HS-5 (cell line): ENCODE results near the gene ELP4.

Source experiments
- DNase-seq: peaks from one replicate; pipeline ENCODE4 v3.0.0-alpha.2; 2012; ENCODE audit warnings: low read depth

The ELP4 gene

GRCh38 chr11:31801298-31801702, 291.7 kb downstream of the ELP4 start:
- DNase-seq, result no peak

GRCh38 chr11:31802000-31802551, 292.5 kb downstream of the ELP4 start:
- no peak for DNase-seq

- DNase-seq, result no peak
Measured at GRCh38 chr11:31802609-31802989, 293.0 kb downstream of the ELP4 start.

GRCh38 chr11:31802990-31803812, 293.6 kb downstream of the ELP4 start:
- DNase-seq, result no peak

- DNase-seq, result no peak
Measured at GRCh38 chr11:31803813-31804311, 294.3 kb downstream of the ELP4 start.

GRCh38 chr11:31804312-31805036, 294.9 kb downstream of the ELP4 start:
- no peak for DNase-seq

GRCh38 chr11:31805037-31805628, 295.6 kb downstream of the ELP4 start:
- DNase-seq, result no peak

GRCh38 chr11:31805629-31806185, 296.1 kb downstream of the ELP4 start:
- DNase-seq, result no peak

GRCh38 chr11:31806186-31806927, 296.8 kb downstream of the ELP4 start:
- DNase-seq, result no peak

GRCh38 chr11:31806928-31807798, 297.6 kb downstream of the ELP4 start:
- no peak for DNase-seq

- no peak for DNase-seq
Measured at GRCh38 chr11:31807799-31808667, 298.5 kb downstream of the ELP4 start.

GRCh38 chr11:31808721-31809540, 299.4 kb downstream of the ELP4 start:
- DNase-seq, result no peak

GRCh38 chr11:31809541-31809856, 299.9 kb downstream of the ELP4 start:
- DNase-seq, result no peak

GRCh38 chr11:31809857-31810778, 300.6 kb downstream of the ELP4 start:
- DNase-seq, result peak; percentile 10

GRCh38 chr11:31810779-31811647, 301.4 kb downstream of the ELP4 start, which contains the start of gene PAX6:
Gene PAX6, minus strand, starts transcription at chr11:31811322. Its CDS starts 4,911 bp downstream, at chr11:31806411.
- DNase-seq, result peak; percentile 14
